Stimulated activated CD8-positive, alpha-beta memory T cell treated with anti-CD3 and anti-CD28 coated beads, Interleukin-12 subunit alpha, Interleukin-12 subunit beta, amount 100 ng/mL, for 1 hour (primary cell): Measurements from ENCODE around the gene UNC5B.
"Not testable (repeated sequence)": the region's sequence is repeated elsewhere in the genome, so short reads cannot be mapped to it uniquely, and the experiment has no call there.

Experiments
- DNase-seq: peaks from one replicate; pipeline ENCODE4 v3.0.0-alpha.2; 2020; ENCODE audit warnings: low read depth

The UNC5B gene

GRCh38 chr10:71209731-71210541, 2.4 kb upstream of the UNC5B start:
- no peak for DNase-seq

GRCh38 chr10:71210542-71210871, 1.9 kb upstream of the UNC5B start:
- no peak for DNase-seq

GRCh38 chr10:71211053-71211452, 1.3 kb upstream of the UNC5B start:
- DNase-seq = no peak

- DNase-seq = no peak
These were observed 524 bp upstream of the UNC5B start for GRCh38 chr10:71211775-71212317.

GRCh38 chr10:71213127-71213621, 804 bp downstream of the UNC5B start:
- no peak for DNase-seq

GRCh38 chr10:71213761-71214440, 1.5 kb downstream of the UNC5B start:
- DNase-seq = no peak

GRCh38 chr10:71214641-71215559, 2.5 kb downstream of the UNC5B start:
- DNase-seq = no peak

GRCh38 chr10:71216363-71216695, 4.0 kb downstream of the UNC5B start:
- DNase-seq = no peak

GRCh38 chr10:71216751-71217265, 4.4 kb downstream of the UNC5B start:
- no peak for DNase-seq

GRCh38 chr10:71217266-71218045, 5.1 kb downstream of the UNC5B start:
- no peak for DNase-seq

GRCh38 chr10:71218046-71218650, 5.8 kb downstream of the UNC5B start:
- no peak for DNase-seq

GRCh38 chr10:71218651-71219050, 6.3 kb downstream of the UNC5B start:
- DNase-seq = no peak

- not testable (repeated sequence) for DNase-seq
These were observed 7.0 kb downstream of the UNC5B start for GRCh38 chr10:71219236-71219917.

- no peak for DNase-seq
These were observed 7.7 kb downstream of the UNC5B start for GRCh38 chr10:71219918-71220688.

- DNase-seq = no peak
These were observed 8.5 kb downstream of the UNC5B start for GRCh38 chr10:71220689-71221540.

GRCh38 chr10:71221586-71222202, 9.3 kb downstream of the UNC5B start:
- no peak for DNase-seq

GRCh38 chr10:71222601-71223346, 10.4 kb downstream of the UNC5B start:
- no peak for DNase-seq
